Stomach (tissue), 4 donors: Measurements from ENCODE around the gene BRAP.

Experiments
- CTCF ChIP-seq, 7 experiments: fragments of 450-650 bp in 4 of 7; fragments of 200-600 bp in 3 of 7; sonication (generic) in 3 of 7; IDR thresholded peaks; one replicate each; pipeline ENCODE4 v1.5.1; 2016 to 2019; ENCODE audit warnings: antibody characterized with exemption in 7 of 7, control low read depth in 2 of 7, mild to moderate bottlenecking in 1 of 7
- EP300 ChIP-seq: sonication (generic); formaldehyde crosslinking; IDR thresholded peaks from one replicate; pipeline ENCODE4 v1.6.1; 2017; ENCODE audit warnings: antibody characterized with exemption
- POLR2A ChIP-seq, 4 donors: fragments of 450-650 bp; IDR thresholded peaks; one replicate each; pipeline ENCODE4 v1.6.1; 2016; ENCODE audit warnings: antibody characterized with exemption in 4 of 4, control low read depth in 2 of 4, mild to moderate bottlenecking in 1 of 4, moderate library complexity in 1 of 4
- POLR2AphosphoS5 ChIP-seq, 3 donors: sonication (generic); formaldehyde crosslinking; IDR thresholded peaks; one replicate each; pipeline ENCODE4 v1.6.1; 2016; ENCODE audit warnings: antibody characterized with exemption in 3 of 3

GRCh38 chr12:111640506-111640905, 45.2 kb downstream of the BRAP start:
- TF ChIP-seq CTCF (IDR thresholded peaks at IDR 0.05) (no peak), POLR2A (IDR thresholded peaks at IDR 0.05) (no peak), POLR2AphosphoS5 (IDR thresholded peaks at IDR 0.05) (no peak), EP300 (no peak)
